GM19043 (cell line): Measurements from ENCODE around the gene HERPUD2.
A peak's percentile ranks its signal among the peaks of the same experiment; 100 is the strongest.
"Not testable (repeated sequence)": the region's sequence is repeated elsewhere in the genome, so short reads cannot be mapped to it uniquely, and the experiment has no call there.

Experiments used
- ATAC-seq: cut with Tn5 transposase; IDR thresholded peaks from one replicate; pipeline ENCODE4 v1.9.1; 2021; ENCODE audit warnings: low read depth; ENCODE audit not compliant: unreplicated experiment

Gene HERPUD2

DNA sequence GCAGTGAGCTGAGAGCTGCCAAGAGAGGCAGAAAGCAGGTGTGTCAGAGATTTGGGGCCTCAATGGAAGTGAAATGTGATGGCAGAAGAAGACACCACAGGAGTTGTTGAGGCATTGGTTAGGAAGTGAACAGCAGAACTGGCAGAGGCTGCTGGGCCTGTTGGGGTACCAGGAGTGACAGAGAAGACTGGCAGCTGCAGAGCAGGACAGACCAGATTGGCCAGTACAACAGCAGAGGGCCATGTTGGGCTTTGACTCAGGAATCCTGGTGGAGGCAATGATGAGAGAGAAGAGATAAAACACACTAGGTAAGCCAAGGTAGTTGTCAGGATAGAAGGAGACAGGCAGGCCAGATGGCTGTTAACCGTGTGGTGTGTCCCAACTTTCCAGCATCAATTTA is 19.9 kb upstream of the HERPUD2 start:
- no peak for ATAC-seq

DNA sequence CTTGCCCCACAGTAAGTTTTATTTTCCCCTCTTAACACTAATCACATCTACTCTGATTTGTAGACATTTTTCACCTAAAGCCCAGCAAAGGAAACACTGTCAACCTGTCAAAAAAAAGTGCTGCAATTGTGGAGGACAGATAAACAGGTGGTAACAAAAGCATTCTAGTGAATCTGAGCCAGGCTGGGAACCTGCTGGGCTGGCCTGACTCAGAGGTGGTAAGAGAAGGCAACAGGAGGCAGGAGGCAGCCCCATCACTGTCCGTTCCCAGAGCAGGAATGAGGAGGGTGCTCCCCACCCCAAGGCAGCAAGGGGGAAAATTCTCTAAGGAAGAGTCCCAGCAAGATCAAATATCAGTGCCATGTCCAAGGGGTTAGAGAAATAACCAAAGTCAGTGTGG is 19.5 kb upstream of the HERPUD2 start:
- no peak for ATAC-seq

DNA sequence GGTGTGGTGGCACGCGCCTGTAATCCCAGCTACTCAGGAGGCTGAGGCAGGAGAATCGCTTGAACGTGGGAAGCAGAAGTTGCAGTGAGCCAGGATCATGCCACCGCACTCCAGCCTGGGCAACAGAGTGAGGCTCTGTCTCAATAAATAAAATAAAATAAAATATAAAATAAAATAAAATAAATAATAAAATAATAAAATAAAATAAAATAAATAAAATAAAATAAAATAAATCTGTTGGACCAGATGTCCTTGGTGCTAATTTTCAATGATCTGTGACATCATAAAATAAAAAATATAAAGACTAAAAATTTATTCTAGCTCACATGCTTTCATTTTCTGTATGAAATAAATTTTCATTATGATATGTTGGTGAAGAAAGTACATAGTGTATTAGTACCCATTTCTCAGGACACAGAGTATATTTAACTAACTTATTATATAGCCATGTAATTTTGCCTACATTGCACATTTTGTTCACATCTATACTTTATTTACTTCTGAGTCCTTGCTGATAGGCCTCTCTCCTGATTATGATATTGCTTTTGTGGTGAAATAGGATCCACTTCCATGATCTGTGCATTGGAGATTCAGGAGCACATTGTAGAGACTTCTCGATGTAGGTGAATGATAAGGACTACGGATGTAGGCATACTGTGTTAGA is 17.8 kb upstream of the HERPUD2 start:
- no peak for ATAC-seq

DNA sequence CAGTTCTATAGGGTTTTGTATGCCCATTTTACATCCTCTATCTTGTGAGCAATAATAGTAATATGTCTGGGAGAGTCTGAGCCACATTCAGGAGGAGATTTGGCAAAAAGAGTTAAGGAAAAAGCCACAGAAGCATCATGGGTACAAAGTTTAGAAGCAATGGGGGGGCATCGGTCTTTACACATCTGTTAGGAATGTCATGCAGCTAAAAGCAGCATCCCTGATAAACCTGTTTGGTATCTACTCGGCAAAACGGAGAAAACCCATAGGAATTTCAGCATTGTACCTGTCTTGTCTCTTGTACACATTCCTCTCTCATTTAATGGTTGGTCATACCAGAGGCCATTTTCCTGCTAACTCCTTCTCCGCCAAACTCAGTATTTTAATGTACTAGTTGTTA is 12.5 kb upstream of the HERPUD2 start:
- ATAC-seq = no peak

DNA sequence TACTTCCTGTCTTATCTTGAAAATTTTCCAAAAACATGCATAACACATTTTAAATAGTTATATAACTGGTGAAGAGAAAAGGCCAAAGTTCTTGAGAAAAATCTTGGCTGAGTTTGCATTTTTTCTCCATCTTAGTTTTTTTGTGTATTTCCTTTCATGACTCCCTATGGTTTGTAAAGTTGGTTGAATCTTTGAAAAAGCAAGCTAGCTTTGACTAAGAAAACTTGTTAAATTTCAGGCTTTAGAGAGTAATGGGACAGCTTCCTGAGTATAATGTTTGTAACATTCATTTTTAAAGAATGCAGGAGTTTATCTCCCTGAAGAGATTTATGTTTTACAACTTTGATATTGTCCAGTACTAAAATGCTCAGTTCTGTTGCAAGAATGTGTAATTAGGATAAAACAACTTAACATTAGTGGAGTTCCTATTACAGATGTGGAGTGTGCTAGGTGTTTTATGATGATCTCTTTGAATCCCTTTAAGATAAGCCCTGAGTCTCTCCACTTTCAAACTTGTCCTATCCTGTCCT is 11.1 kb upstream of the HERPUD2 start:
- ATAC-seq = no peak

DNA sequence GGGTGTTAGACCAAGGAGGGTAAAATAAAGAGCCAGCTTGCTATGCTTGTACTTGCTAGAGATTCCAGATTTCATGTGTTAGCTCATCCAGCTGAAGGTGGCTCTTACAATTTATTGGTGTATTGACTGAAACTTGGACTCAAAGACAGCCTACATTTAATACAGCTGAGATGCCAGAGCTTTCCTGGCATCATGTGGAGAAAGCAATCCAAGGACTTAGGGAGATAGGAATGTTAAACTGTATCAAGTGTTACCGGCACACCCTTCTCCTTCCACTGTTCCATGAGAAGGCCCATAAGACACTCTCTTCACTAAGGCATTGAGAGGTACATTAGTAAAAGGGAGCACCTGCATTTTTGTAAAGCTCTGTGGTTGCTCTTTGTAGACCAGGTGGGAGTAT is 9.3 kb upstream of the HERPUD2 start:
- ATAC-seq = no peak

DNA sequence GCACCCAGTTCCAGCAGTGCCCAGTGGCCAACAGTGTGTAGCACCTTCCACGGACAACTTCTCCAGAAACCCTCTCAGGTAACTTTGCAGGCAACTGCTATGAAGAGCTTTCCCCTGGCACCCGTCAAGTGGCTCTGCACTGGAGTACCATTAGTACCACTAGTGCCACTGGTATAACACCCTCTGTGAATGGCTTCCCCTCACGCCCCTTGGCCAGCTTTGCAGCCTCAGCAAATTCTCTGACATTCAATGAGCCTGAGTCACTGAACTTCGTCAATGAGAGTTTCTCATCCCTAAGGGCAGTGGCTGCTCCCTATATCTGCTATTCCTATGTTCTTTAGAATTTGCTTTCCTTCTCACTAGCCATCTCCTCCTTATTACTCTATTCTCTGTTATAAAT is 7.6 kb upstream of the HERPUD2 start:
- no peak for ATAC-seq

DNA sequence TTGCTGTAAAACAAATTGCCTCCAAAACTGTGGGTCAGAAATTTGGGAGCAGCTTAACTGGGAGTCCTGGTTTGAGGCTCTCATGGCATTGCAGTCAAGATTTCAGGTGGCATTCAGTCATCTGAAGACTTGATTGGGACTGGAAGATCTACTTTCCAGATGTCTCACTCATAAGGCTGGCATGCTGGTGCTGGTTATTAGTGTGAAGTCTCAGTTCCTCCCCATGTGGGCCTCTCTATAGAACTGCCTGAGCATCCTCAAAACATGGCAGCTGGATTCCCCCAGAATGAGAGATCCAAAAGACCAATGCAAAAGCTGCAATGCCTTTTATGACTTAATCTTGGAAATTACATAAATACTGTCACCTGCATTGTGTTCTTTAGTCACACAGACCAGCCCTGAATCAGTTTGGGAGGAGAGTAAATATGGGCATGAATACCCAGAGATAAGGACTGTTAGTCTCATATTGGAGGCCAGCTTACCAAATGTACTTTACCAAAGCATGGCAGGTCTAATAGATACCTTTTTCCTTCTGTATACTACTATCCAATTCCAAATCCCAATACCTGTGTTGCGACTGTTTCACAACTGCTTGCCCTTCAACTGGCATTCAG is 6.5 kb upstream of the HERPUD2 start:
- ATAC-seq = no peak

DNA sequence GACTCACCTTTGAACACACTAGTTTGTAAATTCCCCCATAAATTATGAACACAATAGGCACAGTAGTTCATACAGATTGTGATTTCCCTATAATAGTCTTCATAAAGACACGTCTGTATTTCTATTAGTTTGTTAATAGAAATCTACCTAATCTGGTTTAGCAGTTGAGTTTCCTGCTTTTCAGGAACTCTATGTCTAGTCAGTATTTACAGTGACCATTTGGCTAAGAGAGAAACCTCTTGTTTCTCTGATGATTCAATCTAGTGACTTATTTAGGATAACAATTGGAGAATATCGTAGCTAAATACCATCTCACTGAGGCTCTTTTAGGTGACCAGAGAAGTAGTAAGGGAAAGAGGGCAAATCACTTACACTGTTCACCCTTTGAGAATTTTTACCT is 5.9 kb upstream of the HERPUD2 start:
- no peak for ATAC-seq

DNA sequence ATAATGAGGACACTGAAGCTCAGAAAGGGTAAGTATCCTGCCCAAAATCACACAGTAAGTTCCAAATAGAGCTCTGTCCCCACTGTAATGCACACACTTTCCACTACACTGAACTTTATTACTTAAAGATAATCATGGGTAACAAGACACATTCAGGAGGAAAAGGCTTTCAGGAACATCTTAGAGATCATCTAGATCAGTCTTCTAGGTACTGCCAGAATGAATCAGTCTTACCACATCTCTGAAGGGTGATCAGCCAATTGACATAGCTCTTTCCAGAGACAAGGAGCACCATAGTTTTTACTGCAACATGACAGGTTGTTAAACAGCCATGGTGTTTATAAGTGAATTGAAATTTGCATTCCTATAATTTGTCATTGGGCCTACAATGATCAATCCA is 5.4 kb upstream of the HERPUD2 start:
- no peak for ATAC-seq

DNA sequence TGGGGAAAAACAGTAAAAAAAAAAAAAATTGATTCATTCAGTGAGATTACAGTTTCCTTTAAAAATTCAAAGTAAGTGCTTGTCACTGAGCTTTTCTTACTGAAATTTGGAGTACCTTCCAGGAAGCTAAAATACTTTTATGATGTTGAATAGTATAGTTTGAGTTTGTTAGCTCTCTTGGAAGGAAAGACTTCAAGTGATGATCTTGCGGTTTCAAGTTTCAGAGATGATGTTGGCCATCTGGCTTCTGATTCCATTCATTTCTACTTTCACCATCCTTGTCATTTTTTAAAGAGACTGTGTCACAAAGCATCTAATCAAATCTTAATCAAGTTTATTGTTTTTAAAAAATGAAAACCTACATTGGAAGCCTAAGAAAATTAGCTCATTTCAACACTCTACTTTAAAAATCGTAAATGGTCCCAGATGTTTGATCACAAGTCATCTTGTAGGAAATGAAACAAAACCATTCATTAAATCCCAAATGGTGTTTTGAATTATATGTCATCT is 4.9 kb upstream of the HERPUD2 start:
- ATAC-seq = no peak

DNA sequence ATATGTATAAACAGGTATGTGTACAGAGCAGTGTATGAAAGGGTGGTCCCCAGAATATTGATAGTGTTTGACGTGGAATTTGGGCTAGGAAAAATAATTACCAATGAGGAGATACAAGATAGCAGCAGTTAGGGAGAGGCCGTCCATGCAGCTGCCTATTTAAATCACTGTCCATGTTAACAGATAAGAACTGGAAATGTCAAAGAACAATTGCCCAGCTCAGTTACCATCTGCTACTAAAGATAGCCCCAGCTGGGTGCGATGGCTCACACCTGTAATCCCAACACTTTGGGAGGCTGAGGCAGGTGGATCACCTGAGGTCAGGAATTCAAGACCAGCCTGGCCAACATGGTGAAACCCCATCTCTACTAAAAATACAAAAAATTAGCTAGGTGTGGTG is 3.4 kb upstream of the HERPUD2 start:
- not testable (repeated sequence) for ATAC-seq

DNA sequence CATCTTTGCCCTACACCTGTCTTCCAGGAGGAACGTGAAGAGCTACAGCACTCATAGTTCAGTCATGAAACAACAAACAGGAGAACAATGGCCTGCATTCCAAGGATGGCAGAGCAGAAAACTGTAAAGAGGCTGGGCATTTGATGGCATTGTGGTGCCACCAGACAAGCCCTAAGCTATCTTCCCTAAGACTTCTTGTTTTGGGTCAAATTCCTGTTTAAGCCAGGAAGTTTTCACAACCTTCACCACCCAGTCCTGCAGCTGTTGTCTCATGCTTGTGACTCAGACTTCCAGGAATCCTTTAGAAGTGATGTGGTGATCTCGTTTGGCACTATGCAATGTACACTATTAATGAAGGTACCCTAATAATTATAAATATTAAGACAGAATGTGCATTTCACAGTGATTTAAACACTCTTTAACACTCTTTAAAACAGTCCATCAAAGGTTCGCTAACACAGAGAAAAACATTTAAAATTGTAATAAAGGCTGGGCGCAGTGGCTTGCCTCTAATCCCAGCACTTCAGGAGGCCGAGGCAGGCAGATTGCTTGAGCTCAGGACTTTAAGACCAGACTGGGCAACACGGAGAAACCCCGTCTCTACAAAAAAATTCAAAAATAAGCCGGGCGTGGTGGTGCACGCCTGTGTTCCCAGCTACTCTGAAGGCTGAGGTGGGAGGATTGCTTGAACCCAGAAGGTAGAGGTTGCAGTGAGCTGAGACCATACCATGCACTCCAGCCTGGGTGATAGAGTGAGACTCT is 2.7 kb upstream of the HERPUD2 start:
- no peak for ATAC-seq

DNA sequence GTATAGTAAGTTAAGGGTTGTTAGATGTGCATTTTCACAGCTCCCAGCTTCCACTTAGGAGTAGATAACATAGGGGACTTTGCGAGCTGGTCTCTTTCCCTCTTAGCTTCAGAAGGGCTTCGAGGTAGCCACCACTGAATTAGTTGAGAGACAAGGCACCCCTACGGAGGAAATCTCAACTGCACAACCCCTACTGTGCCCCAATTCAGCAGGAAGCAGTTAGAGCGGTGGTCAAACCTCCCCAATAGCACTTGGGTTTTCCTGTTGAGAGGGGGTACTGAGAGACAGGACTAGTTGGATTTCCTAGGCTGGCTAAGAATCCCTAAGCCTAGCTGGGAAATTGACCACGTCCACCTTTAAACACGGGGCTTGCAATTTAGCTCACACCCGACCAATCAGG is 1.1 kb upstream of the HERPUD2 start:
- ATAC-seq = no peak

DNA sequence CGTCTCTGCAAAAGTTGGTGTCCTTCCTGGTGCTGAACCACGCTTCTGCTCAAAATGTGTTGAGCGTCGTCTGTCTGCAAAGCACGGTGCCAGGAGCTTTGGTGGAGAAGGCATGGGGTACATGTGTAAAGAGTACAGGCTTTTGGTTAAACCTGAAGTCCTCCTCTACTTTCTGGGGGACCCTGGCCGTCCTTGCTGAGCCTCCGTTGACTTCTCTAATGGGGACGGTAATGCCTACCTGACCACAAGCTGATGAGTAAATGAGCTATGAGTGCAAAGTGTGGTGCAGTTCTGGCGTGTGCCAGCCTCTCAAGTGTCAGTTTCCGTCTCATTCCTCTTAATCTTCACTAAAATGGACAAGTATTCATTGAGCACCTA is 527 bp upstream of the HERPUD2 start:
- ATAC-seq = peak; percentile 2

DNA sequence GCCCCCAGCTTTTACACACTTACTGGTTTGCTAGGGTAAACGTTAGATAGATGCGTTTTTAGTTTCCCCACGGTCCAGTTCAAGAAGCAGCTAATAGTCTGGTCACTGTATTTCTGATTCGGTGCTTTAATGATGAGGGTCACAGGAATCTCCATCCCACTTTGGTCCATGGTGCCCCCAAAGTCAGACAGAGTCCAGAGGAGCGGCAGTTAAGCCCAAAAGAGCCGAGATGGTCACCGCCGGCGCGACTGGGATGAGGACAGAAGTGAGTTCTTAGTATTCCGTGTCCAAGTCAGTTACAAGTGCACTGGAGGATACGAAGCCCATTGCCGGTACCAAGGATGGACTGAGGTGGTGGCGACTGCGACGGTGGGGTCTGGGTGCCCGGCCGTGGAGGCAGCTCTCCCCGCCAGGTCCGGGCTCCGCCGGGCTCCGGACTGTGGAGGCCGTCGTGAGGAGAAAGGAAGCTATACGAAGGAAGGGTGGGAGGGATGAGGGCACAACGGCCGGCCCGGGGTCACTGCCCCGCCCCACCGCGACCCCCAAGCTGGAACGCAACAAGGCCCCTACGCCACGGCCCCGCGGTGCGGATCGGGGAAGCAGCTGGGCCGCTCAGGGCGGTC is 663 bp downstream of the HERPUD2 start:
- ATAC-seq = peak; percentile 6

DNA sequence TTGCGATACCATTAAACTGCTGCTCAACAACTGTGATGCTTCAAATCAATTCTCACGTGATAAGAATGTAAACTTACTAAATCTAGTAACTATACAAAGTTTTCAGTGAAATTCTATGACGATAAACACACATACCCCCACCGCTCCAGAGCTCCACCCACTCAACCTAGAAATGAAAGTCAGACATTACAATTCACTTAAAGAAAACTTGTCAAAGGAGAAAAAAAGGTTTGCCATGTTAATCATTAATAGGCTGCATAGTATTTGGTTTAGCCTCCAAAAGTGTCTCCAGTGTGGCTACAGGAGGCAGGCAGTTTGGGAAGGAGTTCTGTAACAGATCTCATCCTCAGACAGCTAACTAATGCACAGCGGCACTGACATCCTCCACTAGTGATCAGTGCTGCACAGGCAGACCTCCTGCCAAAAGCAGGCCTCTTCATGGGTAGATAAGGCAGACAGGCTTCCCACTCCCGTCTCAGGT is 3.1 kb downstream of the HERPUD2 start:
- ATAC-seq = no peak

DNA sequence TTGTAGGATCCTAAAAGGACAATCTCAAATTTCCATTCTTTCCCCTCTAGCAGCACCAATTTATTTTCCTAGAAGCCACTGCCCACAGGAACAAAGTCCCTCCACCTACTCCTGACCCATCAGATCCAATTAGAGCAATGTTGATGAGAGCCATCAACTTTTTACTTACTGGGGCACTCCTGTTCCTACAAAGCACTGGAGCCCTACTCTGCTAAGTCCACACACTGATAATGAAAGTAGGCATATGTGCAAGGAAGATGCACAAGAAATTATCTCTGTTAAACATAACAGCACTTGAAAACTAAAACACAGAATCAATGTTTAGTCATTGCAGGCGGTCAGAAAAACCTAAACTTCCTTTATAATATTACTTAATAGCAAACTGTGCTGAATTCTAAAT is 3.6 kb downstream of the HERPUD2 start:
- ATAC-seq = no peak

DNA sequence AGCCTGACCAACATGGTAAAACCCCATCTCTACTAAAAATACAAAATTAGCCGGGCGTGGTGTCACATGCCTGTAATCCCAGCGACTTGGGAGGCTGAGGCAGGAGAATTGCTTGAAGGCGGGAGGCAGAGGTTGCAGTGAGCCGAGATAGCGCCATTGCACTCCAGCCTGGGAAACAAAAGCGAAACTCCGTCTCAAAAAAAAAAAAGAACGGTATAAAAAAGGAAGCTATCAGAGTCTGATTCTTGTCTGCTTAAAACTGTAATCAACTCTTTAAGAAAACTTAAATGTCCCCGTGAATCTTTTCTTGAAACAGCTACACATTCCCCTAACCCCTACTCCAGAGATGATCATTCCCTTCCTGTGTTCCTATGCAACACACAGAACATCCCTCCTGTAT is 4.3 kb downstream of the HERPUD2 start:
- not testable (repeated sequence) for ATAC-seq

DNA sequence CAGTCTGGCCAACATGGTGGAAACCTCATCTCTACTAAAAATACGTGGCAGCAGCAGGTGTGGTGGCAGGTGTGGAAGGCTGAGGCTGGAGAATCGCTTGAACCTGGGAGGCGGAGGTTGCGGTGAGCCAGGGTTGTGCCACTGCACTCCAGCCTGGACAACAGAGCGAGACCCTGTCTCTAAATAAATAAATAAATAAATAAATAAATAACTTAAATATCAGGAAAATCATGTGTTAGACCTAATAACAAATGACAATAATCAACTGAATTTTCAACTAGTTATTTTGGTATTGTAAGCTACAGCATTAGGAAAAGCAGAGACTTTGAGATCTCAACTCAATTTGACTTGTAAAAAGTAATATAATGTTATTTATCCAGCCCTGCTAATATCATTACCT is 9.2 kb downstream of the HERPUD2 start:
- no peak for ATAC-seq
